HG03066 (cell line): ENCODE measurements around the gene SLC4A3.

Experiments used
- ATAC-seq: cut with Tn5 transposase; IDR thresholded peaks from one replicate; pipeline ENCODE4 v1.9.1; 2021; ENCODE audit warnings: low read depth; ENCODE audit not compliant: unreplicated experiment

The SLC4A3 gene

GRCh38 chr2:219631904-219632759 lies 4.7 kb downstream of the SLC4A3 start:
- ATAC-seq, result no peak

GRCh38 chr2:219632760-219633105 lies 5.3 kb downstream of the SLC4A3 start:
- no peak for ATAC-seq

- ATAC-seq, result no peak
Measured at GRCh38 chr2:219633276-219634065, 6.0 kb downstream of the SLC4A3 start.

- ATAC-seq, result no peak
Measured at GRCh38 chr2:219634171-219634940, 6.9 kb downstream of the SLC4A3 start.

GRCh38 chr2:219634951-219635751 lies 7.7 kb downstream of the SLC4A3 start:
- ATAC-seq, result no peak

GRCh38 chr2:219636144-219636915 lies 8.9 kb downstream of the SLC4A3 start:
- no peak for ATAC-seq

GRCh38 chr2:219636941-219637841 lies 9.8 kb downstream of the SLC4A3 start:
- ATAC-seq, result no peak

GRCh38 chr2:219637842-219638185 lies 10.4 kb downstream of the SLC4A3 start:
- ATAC-seq, result no peak

GRCh38 chr2:219638217-219638947 lies 11.0 kb downstream of the SLC4A3 start:
- ATAC-seq, result no peak

- ATAC-seq, result no peak
Measured at GRCh38 chr2:219638948-219639755, 11.7 kb downstream of the SLC4A3 start.

GRCh38 chr2:219641390-219642068 lies 14.1 kb downstream of the SLC4A3 start:
- ATAC-seq, result no peak

GRCh38 chr2:219642069-219642454 lies 14.6 kb downstream of the SLC4A3 start:
- no peak for ATAC-seq

- peak; percentile 95 for ATAC-seq
Measured at GRCh38 chr2:219642465-219643083, 15.1 kb downstream of the SLC4A3 start.

- ATAC-seq, result no peak
Measured at GRCh38 chr2:219643084-219643473, 15.6 kb downstream of the SLC4A3 start.

- no peak for ATAC-seq
Measured at GRCh38 chr2:219643788-219644398, 16.5 kb downstream of the SLC4A3 start.
